Upper lobe of left lung (tissue), 6 donors: ENCODE data around the gene HTRA1. TPM values are rescaled to one million over a fixed set of nuclear protein-coding genes. Genes with fewer than 3 reads are reported as not detected.
A peak's percentile ranks its signal among the peaks of the same experiment; 100 is the strongest.

ENCODE experiments used
- ATAC-seq, 2 donors: fragments of 200-7000 bp; cut with Tn5 transposase; one replicate each; pipeline ENCODE4 v1.9.1; 2022; ENCODE audit warnings: mild to moderate bottlenecking in 2 of 2, moderate library complexity in 2 of 2; ENCODE audit not compliant: low FRiP score in 2 of 2
- DNase-seq, 2 donors: peaks; one replicate each; pipeline ENCODE4 v3.0.0-alpha.2; 2019 to 2020
- H3K27ac ChIP-seq, 4 donors: fragments of 200-600 bp; sonication (generic); one replicate each; pipeline ENCODE4 v1.5.1; 2016 to 2019
- H3K27me3 ChIP-seq, 4 donors: fragments of 200-600 bp; sonication (generic); one replicate each; pipeline ENCODE4 v1.5.1; 2017 to 2019
- H3K36me3 ChIP-seq, 4 donors: fragments of 200-600 bp; sonication (generic); one replicate each; pipeline ENCODE4 v1.5.1; 2016 to 2019
- H3K4me1 ChIP-seq, 4 donors: fragments of 200-600 bp; sonication (generic); one replicate each; pipeline ENCODE4 v1.5.1; 2018 to 2019
- H3K4me3 ChIP-seq, 4 donors: fragments of 200-600 bp; sonication (generic); one replicate each; pipeline ENCODE4 v1.5.1; 2017 to 2019; ENCODE audit warnings: mild to moderate bottlenecking in 2 of 4, moderate library complexity in 1 of 4
- H3K9me3 ChIP-seq, 4 donors: fragments of 200-600 bp; sonication (generic); one replicate each; pipeline ENCODE4 v1.5.1; 2018 to 2019
- CTCF ChIP-seq, 6 experiments: fragments of 450-650 bp in 4 of 6; fragments of 200-600 bp in 2 of 6; sonication (generic) in 2 of 6; IDR thresholded peaks; one replicate each; pipeline ENCODE4 v1.5.1; 2016 to 2019; ENCODE audit warnings: antibody characterized with exemption in 6 of 6
- EP300 ChIP-seq, 4 donors: sonication (generic); formaldehyde crosslinking; IDR thresholded peaks; one replicate each; pipeline ENCODE4 v1.5.1; 2017; ENCODE audit warnings: antibody characterized with exemption in 4 of 4, control low read depth in 2 of 4
- POLR2A ChIP-seq, 4 donors: fragments of 450-650 bp; IDR thresholded peaks; one replicate each; pipeline ENCODE4 v1.5.1; 2016 to 2017; ENCODE audit warnings: antibody characterized with exemption in 4 of 4, mild to moderate bottlenecking in 2 of 4
- POLR2AphosphoS5 ChIP-seq, 2 donors: sonication (generic); formaldehyde crosslinking; IDR thresholded peaks; one replicate each; pipeline ENCODE4 v1.5.1; 2017; ENCODE audit warnings: antibody characterized with exemption in 2 of 2
- WGBS, 2 donors: methylation state at CpG; one replicate each; pipeline ENCODE4 v1.1.5; 2017 to 2018; 5-methylcytosine and 5-hydroxymethylcytosine counted together
- total RNA-seq, 6 donors: library from RNA; depleted of rRNA in 4 of 6; stranded (reverse); fragments of >200 nt in 4 of 6; gene quantifications; one replicate each; pipeline versions ENCODE4 v1.1.0 to v1.2.1, GENCODE V29; 2016 to 2021
- donor health status: DM: no; HTN: no; CAD: no; lungs with moderate emphysema.
- donor health status: DM: no; HTN: yes; CAD: no; lungs with severe emphysema.

Gene HTRA1
- total RNA-seq, 6 donors from 2014 or later: 20.7 to 72.8 (median 36.2) TPM

- Histone ChIP-seq H3K27ac (no peak overlapping the region), H3K4me1 (peaks cover 4 to 25% (median 18%) of the 10 kb centered on the region in 4 donors), H3K36me3 (peaks cover 0 to 1% (median 0%) of the 10 kb centered on the region in 4 donors), H3K4me3 (no peak overlapping the region), H3K27me3 (no peaks in the 10 kb centered on the region), H3K9me3 (no peaks in the 10 kb centered on the region)
- no peak for ATAC-seq
- DNase-seq: no peak
- TF ChIP-seq EP300 (IDR thresholded peaks at IDR 0.05) (no peak), POLR2A (IDR thresholded peaks at IDR 0.05) (no peak), CTCF (IDR thresholded peaks at IDR 0.05) (no peak)
- WGBS, 2 donors: 93 to 94% methylated on average over 9 to 11 of the region's 11 CpGs
Measured at GRCh38 chr10:122484276-122485060, 23.1 kb downstream of the HTRA1 start.

- H3K4me3 ChIP-seq: no peak overlapping the region
- ATAC-seq (peak in 1 of 2 donors; percentile 25), DNase-seq (no peak)
- H3K4me1 ChIP-seq: peaks cover 4 to 25% (median 18%) of the 10 kb centered on the region in 4 donors
- no peaks in the 10 kb centered on the region for H3K27me3 ChIP-seq
- H3K9me3 ChIP-seq: no peaks in the 10 kb centered on the region
- TF ChIP-seq POLR2AphosphoS5 (IDR thresholded peaks at IDR 0.05): peak in 1 of 2 donors; percentile 6
- no peak for TF ChIP-seq CTCF (IDR thresholded peaks at IDR 0.05)
- TF ChIP-seq POLR2A (IDR thresholded peaks at IDR 0.05): no peak
- no peak for TF ChIP-seq EP300 (IDR thresholded peaks at IDR 0.05)
- peaks cover 0 to 5% (median 0%) of the 10 kb centered on the region in 4 donors for H3K36me3 ChIP-seq
- WGBS, 2 donors: 40 to 46% methylated on average over 5 of the region's 5 CpGs
- H3K27ac ChIP-seq: peak overlapping the region in 1 of 4 donors; percentile 41
Measured at GRCh38 chr10:122485670-122486069, 24.3 kb downstream of the HTRA1 start.

- ATAC-seq: no peak
- Histone ChIP-seq H3K27me3 (no peaks in the 10 kb centered on the region), H3K36me3 (peaks cover 0 to 5% (median 0%) of the 10 kb centered on the region in 4 donors), H3K4me1 (peaks cover 4 to 25% (median 18%) of the 10 kb centered on the region in 4 donors), H3K27ac (no peak overlapping the region), H3K4me3 (no peak overlapping the region), H3K9me3 (no peaks in the 10 kb centered on the region)
- no peak for DNase-seq
- WGBS, 2 donors: 68 to 74% methylated on average over 9 of the region's 9 CpGs
- TF ChIP-seq POLR2A (IDR thresholded peaks at IDR 0.05) (no peak), EP300 (IDR thresholded peaks at IDR 0.05) (no peak), POLR2AphosphoS5 (IDR thresholded peaks at IDR 0.05) (no peak), CTCF (IDR thresholded peaks at IDR 0.05) (no peak)
Measured at GRCh38 chr10:122486406-122487080, 25.2 kb downstream of the HTRA1 start.

- no peak for TF ChIP-seq POLR2AphosphoS5 (IDR thresholded peaks at IDR 0.05)
- TF ChIP-seq POLR2A (IDR thresholded peaks at IDR 0.05): no peak
- TF ChIP-seq CTCF (IDR thresholded peaks at IDR 0.05): no peak
- no peak for TF ChIP-seq EP300 (IDR thresholded peaks at IDR 0.05)
- WGBS, 2 donors: 49 to 62% methylated on average over 5 to 16 of the region's 16 CpGs
- Histone ChIP-seq H3K36me3 (peaks cover 0 to 5% (median 0%) of the 10 kb centered on the region in 4 donors), H3K27me3 (no peaks in the 10 kb centered on the region), H3K9me3 (no peaks in the 10 kb centered on the region), H3K27ac (no peak overlapping the region), H3K4me3 (no peak overlapping the region), H3K4me1 (peaks cover 4 to 25% (median 18%) of the 10 kb centered on the region in 4 donors)
- ATAC-seq: no peak
- DNase-seq: peak in 1 of 2 donors; percentile 29
Measured at GRCh38 chr10:122487174-122487765, 25.9 kb downstream of the HTRA1 start.
